IMR-90 (cell line): ENCODE results near the gene ARID4B. TPM values are rescaled to one million over a fixed set of nuclear protein-coding genes. Genes with fewer than 3 reads are reported as not detected.

Source experiments
- ATAC-seq: fragments of 200-7000 bp; cut with Tn5 transposase; 2 replicates; pipeline ENCODE4 v1.9.1; 2020; ENCODE audit warnings: low read depth, mild to moderate bottlenecking, moderate library complexity
- BruUV-seq: library from RNA; stranded (reverse); fragments of 400-500 nt; replicated peaks from 2 replicates; lab custom pipeline; 2021; lab: Mats Ljungman, UMichigan
- CTCF ChIA-PET: fragments of 300-600 bp; formaldehyde crosslinking; extraction: SDS; loops from one replicate; lab custom pipeline; 2021; ENCODE audit warnings: antibody characterized with exemption; lab: Yijun Ruan, JAX
- POLR2A ChIA-PET: fragments of 300-600 bp; sonication (Branson Sonifier 250); formaldehyde crosslinking; loops from one replicate; lab custom pipeline; 2022; ENCODE audit warnings: antibody characterized with exemption; ENCODE audit not compliant: unreplicated experiment; lab: Charles Lee
- DNase-seq: peaks from one replicate; pipeline ENCODE4 v3.0.0; 2013
- H2AFZ ChIP-seq: replicated peaks from 2 replicates; pipeline ENCODE3; 2013; ENCODE audit warnings: low read length, mild to moderate bottlenecking; ENCODE audit not compliant: poor library complexity
- H2AK5ac ChIP-seq: 2 replicates; pipeline ENCODE4 v1.6.1; 2013; ENCODE audit warnings: low read depth, low read length, inconsistent platforms
- H2AK9ac ChIP-seq: replicated peaks from 2 replicates; pipeline ENCODE3; 2013; ENCODE audit warnings: mild to moderate bottlenecking, low read depth, low read length, moderate library complexity; ENCODE audit not compliant: poor library complexity
- H2BK120ac ChIP-seq: 2 replicates; pipeline ENCODE4 v1.6.1; 2013; ENCODE audit warnings: low read depth, low read length, inconsistent platforms
- H2BK15ac ChIP-seq: 3 replicates; pipeline ENCODE4 v1.6.1; 2013; ENCODE audit warnings: low read depth, low read length, inconsistent platforms
- H2BK20ac ChIP-seq: 2 replicates; pipeline ENCODE4 v1.6.1; 2013; ENCODE audit warnings: low read depth, mild to moderate bottlenecking, inconsistent platforms, low read length, moderate library complexity
- H2BK5ac ChIP-seq: 2 replicates; pipeline ENCODE4 v1.6.1; 2013; ENCODE audit warnings: mild to moderate bottlenecking, low read depth, low read length, inconsistent platforms; ENCODE audit not compliant: poor library complexity, severe bottlenecking
- H3K14ac ChIP-seq: replicated peaks from 2 replicates; pipeline ENCODE4 v1.6.1; 2013; ENCODE audit warnings: low read depth, low read length, inconsistent platforms
- H3K18ac ChIP-seq: 2 replicates; pipeline ENCODE4 v1.6.1; 2013; ENCODE audit warnings: low read depth, low read length, control low read depth
- H3K23ac ChIP-seq: 2 replicates; pipeline ENCODE4 v1.6.1; 2013; ENCODE audit warnings: low read depth, low read length, inconsistent platforms
- H3K27ac ChIP-seq: 2 replicates; pipeline ENCODE4 v1.5.1; 2013; ENCODE audit warnings: mild to moderate bottlenecking, control low read depth, low read length; ENCODE audit not compliant: insufficient read depth
- H3K27me3 ChIP-seq: 2 replicates; pipeline ENCODE4 v1.6.1; 2013; ENCODE audit warnings: low read length; ENCODE audit not compliant: control insufficient read depth, insufficient read depth
- H3K36me3 ChIP-seq: 2 replicates; pipeline ENCODE4 v1.6.1; 2013; ENCODE audit warnings: low read length, mixed read lengths; ENCODE audit not compliant: control insufficient read depth, insufficient read depth
- H3K4ac ChIP-seq: 2 replicates; pipeline ENCODE4 v1.6.1; 2013; ENCODE audit warnings: low read depth, low read length, inconsistent platforms
- H3K4me1 ChIP-seq: 2 replicates; pipeline ENCODE4 v1.6.1; 2013; ENCODE audit warnings: low read length, mixed read lengths; ENCODE audit not compliant: control insufficient read depth, insufficient read depth
- H3K4me2 ChIP-seq: 2 replicates; pipeline ENCODE4 v1.6.1; 2013; ENCODE audit warnings: low read depth, mild to moderate bottlenecking, control low read depth, low read length, moderate library complexity
- H3K4me3 ChIP-seq: 2 replicates; pipeline ENCODE4 v1.5.1; 2013; ENCODE audit warnings: low read depth, mild to moderate bottlenecking, control low read depth, low read length, moderate library complexity; ENCODE audit not compliant: insufficient read depth
- H3K56ac ChIP-seq: 2 replicates; pipeline ENCODE4 v1.6.1; 2013; ENCODE audit warnings: low read length, inconsistent platforms; ENCODE audit not compliant: insufficient read depth; ENCODE audit errors: extremely low read depth
- H3K79me1 ChIP-seq, 2 experiments: 2 replicates each; pipeline ENCODE4 v1.6.1; 2013; ENCODE audit warnings: low read length in 2 of 2, inconsistent platforms in 1 of 2, low read depth in 1 of 2
- H3K9ac ChIP-seq: 2 replicates; pipeline ENCODE4 v1.6.1; 2013; ENCODE audit warnings: low read depth, low read length, control low read depth
- H3K9me1 ChIP-seq: 2 replicates; pipeline ENCODE4 v1.6.1; 2013; ENCODE audit warnings: low read length, inconsistent platforms; ENCODE audit not compliant: insufficient read depth
- H3K9me3 ChIP-seq: 2 replicates; pipeline ENCODE4 v1.6.1; 2013; ENCODE audit warnings: low read length; ENCODE audit not compliant: control insufficient read depth, insufficient read depth
- H4K20me1 ChIP-seq: 2 replicates; pipeline ENCODE4 v1.6.1; 2013; ENCODE audit warnings: low read length, inconsistent platforms; ENCODE audit not compliant: insufficient read depth
- H4K5ac ChIP-seq: 2 replicates; pipeline ENCODE4 v1.6.1; 2013; ENCODE audit warnings: mild to moderate bottlenecking, low read depth, low read length, control low read depth
- H4K8ac ChIP-seq, 2 experiments: 2 replicates each; pipeline ENCODE4 v1.6.1; 2013; ENCODE audit warnings: low read depth in 2 of 2, low read length in 2 of 2, control low read depth in 1 of 2, inconsistent platforms in 1 of 2
- H4K91ac ChIP-seq: 2 replicates; pipeline ENCODE4 v1.6.1; 2013; ENCODE audit warnings: low read depth, low read length, inconsistent platforms; ENCODE audit not compliant: insufficient read depth
- CHD1 ChIP-seq: IDR thresholded peaks from 2 replicates; pipeline ENCODE4 v1.6.1; 2012; ENCODE audit warnings: low read depth, low read length, improper control_type of control experiment
- RFX5 ChIP-seq: IDR thresholded peaks from 2 replicates; pipeline ENCODE4 v1.8.0; 2012; ENCODE audit warnings: low read depth, mild to moderate bottlenecking, low read length, moderate library complexity
- WGBS, 2 experiments: methylation state at CpG; one replicate each; pipeline versions ENCODE4 v1.1.5 to v1.1.7; 2013; ENCODE audit warnings: missing lambda C conversion rate in 2 of 2; ENCODE audit not compliant: insufficient read length in 1 of 2; ENCODE audit errors: extremely low coverage in 2 of 2; 5-methylcytosine and 5-hydroxymethylcytosine counted together
- dilution Hi-C: fragments of 300-500 bp; cut with HindIII; formaldehyde crosslinking; loops from one replicate; pipeline ENCODE4 v1.14.3; 2018; ENCODE audit warnings: low sequenced_read_pairs; ENCODE audit not compliant: unreplicated experiment
- in situ Hi-C: fragments of 300-500 bp; cut with MboI; formaldehyde crosslinking; loops from 3 replicates; pipeline ENCODE4 v1.14.3; 2019; ENCODE audit warnings: low sequenced_read_pairs, inconsistent platforms, mixed read lengths
- intact Hi-C: fragments of 100-400 bp; cut with micrococcal nuclease; formaldehyde crosslinking; loops from 2 replicates; pipeline ENCODE4 v1.10.0; 2022
- polyA plus RNA-seq, 3 experiments: library from polyadenylated mRNA; depleted of rRNA; stranded (reverse); fragments of >200 nt; gene quantifications; 2 replicates each; pipeline ENCODE4 v1.2.3, GENCODE V29; 2012; ENCODE audit warnings: low replicate concordance in 1 of 3
- total RNA-seq: library from RNA; depleted of rRNA; stranded (reverse); fragments of >200 nt; gene quantifications from 2 replicates; pipeline ENCODE4 v1.2.3, GENCODE V29; 2012

ARID4B gene
- total and polyA plus RNA-seq, 2 of the 4 experiments (the other 2 are of a cell fraction) = 8.5 to 16.0 TPM

- peaks cover 1% of the 10 kb centered on the region; the same call in 1 of the 2 replicates for H3K36me3 ChIP-seq
- peaks cover 58% of the 10 kb centered on the region for H4K20me1 ChIP-seq
- H4K91ac ChIP-seq = no peak overlapping the region
- H2AK5ac ChIP-seq = peak overlapping the region; percentile 59; the same call in 1 of the 2 replicates
- no peak overlapping the region for H2BK20ac ChIP-seq
- no peaks in the 10 kb centered on the region for H3K9me3 ChIP-seq
- H2BK120ac ChIP-seq = no peak overlapping the region
- peak overlapping the region; percentile 98 for H2AK9ac ChIP-seq
- H3K79me1 ChIP-seq = peaks cover 0 to 33% of the 10 kb centered on the region in 2 experiments; a peak in 3 of 4 replicates
- H3K4ac ChIP-seq = peak overlapping the region; percentile 49
- peak overlapping the region; percentile 79 for H2BK5ac ChIP-seq
- no peaks in the 10 kb centered on the region for H3K4me1 ChIP-seq
- BruUV-seq = no TSS peak
- in situ Hi-C loops = no loop called here
- 0 out of 2 replicates have a peak, but pooled peaks have one; percentile 0 for ATAC-seq
- peak overlapping the region; percentile 97 for H3K4me2 ChIP-seq
- intact Hi-C loops = no loop called here
- DNase-seq = no peak
- H3K18ac ChIP-seq = no peak overlapping the region
- H2BK15ac ChIP-seq = no peak overlapping the region
- 1% methylated on average over 48 of the region's 78 CpGs; no CpG with 5 or more reads in 1 of the 2 experiments for WGBS, 2 experiments
- H4K5ac ChIP-seq = no peak overlapping the region
- peak overlapping the region; percentile 93 for H2AFZ ChIP-seq
- H3K9ac ChIP-seq = peak overlapping the region; percentile 85
- no peak for TF ChIP-seq RFX5
- TF ChIP-seq CHD1 = 0 out of 2 replicates have a peak, but pooled peaks have one; percentile 17
- dilution Hi-C loops = no loop called here
- peak overlapping the region; percentile 73; the same call in 1 of the 2 replicates for H3K14ac ChIP-seq
- no peaks in the 10 kb centered on the region for H3K27me3 ChIP-seq
- H3K27ac ChIP-seq = peak overlapping the region; percentile 84
- peak overlapping the region; percentile 91; the same call in 1 of the 2 replicates for H3K23ac ChIP-seq
- ChIA-PET CTCF (no interaction called here), POLR2A (no interaction called here)
- peak overlapping the region; percentile 78 for H3K4me3 ChIP-seq
- no peak overlapping the region for H4K8ac ChIP-seq
- no peaks in the 10 kb centered on the region; the same call in 1 of the 2 replicates for H3K9me1 ChIP-seq
- H3K56ac ChIP-seq = peak overlapping the region; percentile 80
Measured at GRCh38 chr1:235326719-235327558, 1.0 kb downstream of the ARID4B start.
